ENCODE data around the gene PCGF3. TPM values are rescaled to one million over a fixed set of nuclear protein-coding genes. Genes with fewer than 3 reads are reported as not detected.
A peak's percentile ranks its signal among the peaks of the same experiment; 100 is the strongest.

Gene PCGF3
- total and polyA plus RNA-seq, 9 of the 15 experiments (the other 6 are each of a cell fraction or from before 2014, with no cell fraction given), result 2.6 to 46.1 (median 20.3) TPM

DNA sequence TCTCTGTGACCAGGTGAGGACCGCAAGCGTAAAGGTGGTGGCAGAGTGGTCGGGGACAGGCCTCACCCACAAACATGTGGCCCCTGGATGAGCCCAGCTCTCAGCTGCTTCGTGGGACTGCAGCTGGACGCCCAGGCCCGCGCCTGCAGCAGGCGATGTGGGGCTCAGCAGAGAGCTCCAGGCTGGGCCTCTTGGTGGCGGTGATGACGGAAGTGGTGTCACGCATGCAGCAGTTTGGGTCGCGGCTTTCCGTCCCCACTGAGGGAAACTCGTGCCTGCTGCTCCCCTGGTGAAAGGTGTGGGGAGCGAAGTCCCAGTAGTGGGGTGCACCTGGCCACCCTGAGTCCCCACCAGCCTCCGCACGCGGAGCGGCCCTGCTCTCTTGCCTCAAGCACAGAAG is 26.9 kb downstream of the PCGF3 start:
- in situ Hi-C loops (cut with MboI), result no loop called here
- peaks cover 4% of the 10 kb centered on the region for H3K9me3 ChIP-seq (replicated peaks; ENCODE audit: control insufficient read depth, insufficient read depth, low read depth, low read length)
- intact Hi-C loops (cut with micrococcal nuclease), result loop anchor here (10.0 kb wide), 1 partner anchor 48 kb away; the partner anchor contains the start of gene SLC49A3
- H3K9me1 ChIP-seq (ENCODE audit: control insufficient read depth, insufficient read depth, low read length), result no peaks in the 10 kb centered on the region
- H3K79me2 ChIP-seq (ENCODE audit: control insufficient read depth, insufficient read depth, low read length), result peaks cover 15% of the 10 kb centered on the region
- H3K27ac ChIP-seq (ENCODE audit: extremely low read depth, low read depth, low read length), result no peak overlapping the region
- ChIA-PET POLR2A (no interaction called here), CTCF (ENCODE audit: low intra/inter-chr PET ratio) (no interaction called here)
- H3K9ac ChIP-seq (ENCODE audit: insufficient read depth in 1 of 2, low read depth in 2 of 2, low read length in 2 of 2), result no peak overlapping the region
- BruUV-seq (replicated peaks), result no TSS peak
- DNase-seq (ENCODE audit: extremely low read depth in 1 of 4, low spot score in 3 of 4), result no peak
- no peak overlapping the region for H3K4me2 ChIP-seq (ENCODE audit: insufficient read depth, low read length)
- 98% methylated on average over 6 of the region's 20 CpGs for WGBS (ENCODE audit: insufficient coverage, low coverage, missing lambda C conversion rate)
- no peaks in the 10 kb centered on the region for H3K27me3 ChIP-seq (ENCODE audit: control insufficient read depth in 2 of 2, insufficient read depth in 2 of 2, low read length in 2 of 2)
- no peak for TF ChIP-seq SAFB (IDR thresholded peaks at IDR 0.05; ENCODE audit: borderline replicate concordance, low read depth, low read length)
- TF ChIP-seq E2F3 (CRISPR knock-in tag; IDR thresholded peaks at IDR 0.05), result no peak
- TF ChIP-seq, protein P1, sequence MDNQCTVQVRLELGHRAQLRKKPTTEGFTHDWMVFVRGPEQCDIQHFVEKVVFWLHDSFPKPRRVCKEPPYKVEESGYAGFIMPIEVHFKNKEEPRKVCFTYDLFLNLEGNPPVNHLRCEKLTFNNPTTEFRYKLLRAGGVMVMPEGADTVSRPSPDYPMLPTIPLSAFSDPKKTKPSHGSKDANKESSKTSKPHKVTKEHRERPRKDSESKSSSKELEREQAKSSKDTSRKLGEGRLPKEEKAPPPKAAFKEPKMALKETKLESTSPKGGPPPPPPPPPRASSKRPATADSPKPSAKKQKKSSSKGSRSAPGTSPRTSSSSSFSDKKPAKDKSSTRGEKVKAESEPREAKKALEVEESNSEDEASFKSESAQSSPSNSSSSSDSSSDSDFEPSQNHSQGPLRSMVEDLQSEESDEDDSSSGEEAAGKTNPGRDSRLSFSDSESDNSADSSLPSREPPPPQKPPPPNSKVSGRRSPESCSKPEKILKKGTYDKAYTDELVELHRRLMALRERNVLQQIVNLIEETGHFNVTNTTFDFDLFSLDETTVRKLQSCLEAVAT (IDR thresholded peaks at IDR 0.05), result no peak
- TF ChIP-seq NUFIP1 (IDR thresholded peaks at IDR 0.05; ENCODE audit: partially characterized antibody), result no peak
- TF ChIP-seq ZBTB17 (CRISPR knock-in tag; IDR thresholded peaks at IDR 0.05), result no peak
- TF ChIP-seq KAT7 (CRISPR knock-in tag; IDR thresholded peaks at IDR 0.05; ENCODE audit: borderline replicate concordance), result no peak
- no peak for TF ChIP-seq SIN3A (IDR thresholded peaks at IDR 0.05; ENCODE audit: borderline replicate concordance in 2 of 2, control insufficient read depth in 1 of 2, low read depth in 2 of 2, low read length in 2 of 2)
- TF ChIP-seq, protein P2, sequence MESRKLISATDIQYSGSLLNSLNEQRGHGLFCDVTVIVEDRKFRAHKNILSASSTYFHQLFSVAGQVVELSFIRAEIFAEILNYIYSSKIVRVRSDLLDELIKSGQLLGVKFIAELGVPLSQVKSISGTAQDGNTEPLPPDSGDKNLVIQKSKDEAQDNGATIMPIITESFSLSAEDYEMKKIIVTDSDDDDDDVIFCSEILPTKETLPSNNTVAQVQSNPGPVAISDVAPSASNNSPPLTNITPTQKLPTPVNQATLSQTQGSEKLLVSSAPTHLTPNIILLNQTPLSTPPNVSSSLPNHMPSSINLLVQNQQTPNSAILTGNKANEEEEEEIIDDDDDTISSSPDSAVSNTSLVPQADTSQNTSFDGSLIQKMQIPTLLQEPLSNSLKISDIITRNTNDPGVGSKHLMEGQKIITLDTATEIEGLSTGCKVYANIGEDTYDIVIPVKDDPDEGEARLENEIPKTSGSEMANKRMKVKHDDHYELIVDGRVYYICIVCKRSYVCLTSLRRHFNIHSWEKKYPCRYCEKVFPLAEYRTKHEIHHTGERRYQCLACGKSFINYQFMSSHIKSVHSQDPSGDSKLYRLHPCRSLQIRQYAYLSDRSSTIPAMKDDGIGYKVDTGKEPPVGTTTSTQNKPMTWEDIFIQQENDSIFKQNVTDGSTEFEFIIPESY (CRISPR knock-in tag; IDR thresholded peaks at IDR 0.05), result peak; percentile 60; the same call in 1 of the 2 replicates
- ATAC-seq, result no peak
- no peaks in the 10 kb centered on the region for H4K20me1 ChIP-seq (replicated peaks; ENCODE audit: control insufficient read depth, insufficient read depth, low read length)
- FAIRE-seq, result no peak
- peaks cover 54% of the 10 kb centered on the region; the same call in 2 of the 3 replicates for H3K36me3 ChIP-seq (ENCODE audit: control insufficient read depth, insufficient read depth, low read length)
- no peak overlapping the region for H2AFZ ChIP-seq (ENCODE audit: low read depth, low read length)
- H3K4me1 ChIP-seq (replicated peaks in 1 of 2; ENCODE audit: control insufficient read depth in 2 of 2, insufficient read depth in 2 of 2, low read length in 2 of 2), result peaks cover 5 to 37% of the 10 kb centered on the region in 2 experiments
- H3K4me3 ChIP-seq, result no peak overlapping the region

Measured in K562 (cell line).